Measurements from ENCODE around the gene MTAP.

Gene MTAP

GRCh38 chr9:21802418-21803000 lies at the start of gene MTAP:
Gene MTAP (plus strand): TSS chr9:21802636. CDS start chr9:21802749, 113 bp downstream.
- DNase-seq = peak in 55 of 56 donors; percentile 36 to 93 (median 83)

GRCh38 chr9:21753523-21753922 lies 48.9 kb upstream of the MTAP start:
- DNase-seq = no peak

- DNase-seq = no peak
Observed at GRCh38 chr9:21754741-21755140, 47.7 kb upstream of the MTAP start.

DNA sequence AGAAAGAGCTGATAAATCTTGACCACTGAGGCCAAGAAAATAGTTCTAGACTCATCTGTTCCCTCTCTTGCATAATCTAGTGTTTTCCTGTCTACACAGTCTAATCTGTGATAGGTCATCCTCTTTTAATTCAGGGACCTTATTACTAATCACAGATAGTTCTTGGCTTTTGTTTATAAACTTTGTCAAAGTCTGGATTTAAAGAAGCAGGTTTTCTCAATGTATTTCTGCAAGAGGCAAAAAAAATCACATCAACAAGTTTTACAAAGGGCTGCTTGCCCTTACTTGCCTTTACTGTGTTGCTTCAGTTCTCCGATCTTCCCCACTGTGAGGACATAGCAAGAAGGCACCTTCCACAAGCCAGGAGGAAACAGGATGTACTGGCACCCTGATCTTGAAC lies 43.9 kb upstream of the MTAP start:
- no peak for DNase-seq

DNA sequence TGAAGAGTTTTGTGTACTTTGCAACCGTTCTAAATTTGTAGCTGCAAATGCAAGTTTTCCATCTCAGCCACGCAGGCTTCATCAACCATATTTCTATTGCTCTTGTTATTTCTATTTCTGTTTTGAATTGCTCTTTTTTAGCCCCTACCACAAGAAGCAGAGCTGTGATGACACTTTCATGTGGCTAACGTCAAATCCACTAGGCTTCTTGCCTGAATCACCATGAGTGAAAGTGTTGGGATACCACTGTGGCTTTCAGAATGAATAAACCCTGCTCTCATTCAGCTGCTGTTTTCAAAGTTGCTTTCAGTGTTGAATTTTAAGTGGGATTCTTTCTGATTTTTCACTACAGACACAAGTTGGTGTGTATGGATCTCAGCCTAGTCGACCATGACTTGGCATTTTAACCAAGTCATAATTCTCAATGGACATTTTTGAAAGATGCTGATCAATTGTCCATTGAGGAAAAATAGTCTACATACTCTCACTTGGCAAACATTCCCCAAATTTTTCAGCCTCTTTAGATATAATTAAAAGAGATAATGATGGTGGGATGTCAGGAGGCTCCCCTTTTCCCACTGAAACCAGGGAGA lies 41.0 kb upstream of the MTAP start:
- DNase-seq = no peak

DNA sequence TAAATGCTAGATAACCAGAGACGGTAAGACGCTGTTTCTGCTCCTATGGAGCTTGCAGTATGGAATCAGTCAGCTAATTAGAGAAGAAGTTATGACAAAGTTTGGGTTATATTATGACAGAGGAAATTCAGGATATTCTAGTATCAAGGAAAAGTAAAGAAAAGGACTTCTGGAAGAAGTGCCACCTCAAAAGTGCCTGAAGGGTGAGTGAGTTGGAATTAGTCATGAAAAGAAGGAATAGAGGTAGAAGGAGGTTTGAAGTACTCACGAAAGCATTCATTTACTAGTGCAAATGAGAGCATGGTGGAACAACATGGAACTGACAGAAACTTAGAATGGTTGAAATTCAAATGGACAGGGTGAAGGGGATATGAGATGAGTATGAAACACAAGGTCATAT lies 40.4 kb upstream of the MTAP start:
- no peak for DNase-seq

GRCh38 chr9:21764846-21765245 lies 37.6 kb upstream of the MTAP start:
- no peak for DNase-seq

DNA sequence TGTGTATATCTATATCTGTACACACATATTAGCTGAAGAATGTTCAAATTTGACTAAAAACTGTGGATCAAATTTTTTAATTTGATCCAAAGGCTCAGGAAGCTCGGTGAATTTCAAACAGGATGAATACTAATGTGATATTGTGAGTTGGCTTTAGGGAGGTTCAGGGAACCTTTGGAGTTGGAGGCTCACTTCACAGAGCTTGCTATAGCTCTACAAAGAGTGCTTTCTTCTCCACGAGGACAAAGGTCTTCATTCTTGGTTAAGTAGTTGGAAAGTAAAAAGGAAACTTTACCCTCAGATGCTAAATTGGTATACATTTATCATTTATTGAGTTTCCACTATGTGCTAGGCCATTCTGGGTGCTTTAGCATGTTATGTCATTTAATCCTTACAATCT lies 36.3 kb upstream of the MTAP start:
- DNase-seq = no peak

DNA sequence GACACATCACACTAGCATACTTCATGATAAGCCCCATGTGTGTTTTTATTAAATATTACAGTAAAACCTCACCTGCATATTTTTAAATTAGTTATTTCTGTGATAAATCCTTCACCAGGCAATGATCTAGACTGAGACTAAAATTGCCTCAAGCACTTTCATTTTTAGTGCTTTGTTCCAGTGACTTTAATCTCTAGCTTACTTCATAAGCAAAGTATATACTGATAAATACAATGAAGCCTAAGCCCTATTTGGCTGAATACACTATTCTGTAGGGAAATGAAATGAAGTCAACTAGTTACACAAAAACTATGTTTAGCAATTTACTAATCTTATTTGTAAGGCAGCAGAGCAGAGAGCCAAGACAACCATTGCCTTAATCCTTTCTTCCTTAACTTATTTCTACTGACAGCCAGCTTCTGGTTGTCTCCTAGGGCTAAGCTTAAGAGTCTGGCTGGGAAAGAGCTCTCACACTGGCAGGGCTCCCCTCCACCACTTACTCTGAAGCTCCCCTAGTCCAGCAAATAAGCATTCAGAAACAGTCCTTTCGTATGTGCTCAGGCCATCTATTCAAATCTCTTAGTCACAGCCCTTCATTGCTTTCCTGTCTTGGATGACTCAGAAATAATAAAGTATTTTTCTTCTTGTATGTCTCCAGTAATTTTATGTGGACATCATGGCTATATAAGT lies 31.4 kb upstream of the MTAP start:
- no peak for DNase-seq

DNA sequence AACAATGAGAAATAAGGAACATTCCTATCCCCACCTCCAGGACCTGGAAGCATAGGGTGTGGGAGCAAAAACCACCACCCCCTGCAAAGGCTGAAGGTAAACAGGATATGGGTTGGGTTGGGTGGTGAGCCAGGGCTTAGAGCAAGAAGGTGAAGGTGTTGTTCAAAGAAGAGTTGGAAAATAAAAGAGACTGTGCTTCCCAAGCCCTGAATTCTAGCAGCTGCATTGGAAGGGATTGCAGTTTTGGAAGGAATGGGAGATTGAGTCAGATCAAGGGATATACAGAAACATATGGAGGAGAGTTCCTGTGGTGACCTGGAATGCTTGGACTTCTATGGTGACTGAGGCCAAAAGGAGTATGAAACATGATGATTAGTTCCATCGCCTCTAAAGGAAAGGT lies 24.7 kb upstream of the MTAP start:
- DNase-seq = no peak

GRCh38 chr9:21778304-21778703 lies 24.1 kb upstream of the MTAP start:
- DNase-seq = no peak

DNA sequence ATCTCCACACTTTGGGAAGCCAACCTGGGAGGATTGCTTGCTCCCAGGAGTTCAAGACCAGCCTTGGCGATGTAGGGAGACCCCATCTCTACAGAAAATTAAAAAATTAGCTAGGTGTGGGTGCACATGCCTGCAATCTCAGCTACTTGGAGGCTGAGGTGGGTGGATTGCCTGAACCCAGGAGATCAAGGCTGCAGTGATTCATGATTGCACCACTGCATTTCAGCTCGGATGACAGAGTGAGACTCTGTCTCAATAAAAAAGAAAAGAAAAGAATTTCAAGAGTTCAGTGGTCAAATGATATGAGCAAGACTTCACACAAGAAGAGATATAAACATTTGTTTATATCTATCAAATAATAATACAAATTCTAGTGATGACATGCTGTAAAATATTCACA lies 23.0 kb upstream of the MTAP start:
- DNase-seq = no peak

GRCh38 chr9:21781656-21782055 lies 20.8 kb upstream of the MTAP start:
- DNase-seq = no peak

DNA sequence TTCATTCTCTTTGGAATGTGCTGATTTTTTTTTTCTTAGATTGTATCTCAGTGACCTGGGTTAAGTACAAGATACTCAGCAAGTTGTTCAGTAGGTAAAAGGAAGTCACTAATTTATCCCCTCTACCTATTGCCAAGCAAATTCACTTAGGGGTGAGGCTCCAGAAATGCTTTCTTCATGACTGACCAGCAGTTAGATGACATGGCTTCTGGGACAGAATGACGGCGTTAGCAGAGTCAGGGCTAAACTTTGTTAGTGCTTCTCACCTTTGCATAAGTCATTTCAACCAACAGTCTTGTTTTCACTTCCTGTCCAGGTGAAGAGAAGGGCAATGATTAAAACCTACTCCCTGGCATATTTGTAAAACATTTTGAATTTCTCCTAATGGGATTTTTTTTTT lies 20.2 kb upstream of the MTAP start:
- no peak for DNase-seq

GRCh38 chr9:21788752-21789151 lies 13.7 kb upstream of the MTAP start:
- no peak for DNase-seq

DNA sequence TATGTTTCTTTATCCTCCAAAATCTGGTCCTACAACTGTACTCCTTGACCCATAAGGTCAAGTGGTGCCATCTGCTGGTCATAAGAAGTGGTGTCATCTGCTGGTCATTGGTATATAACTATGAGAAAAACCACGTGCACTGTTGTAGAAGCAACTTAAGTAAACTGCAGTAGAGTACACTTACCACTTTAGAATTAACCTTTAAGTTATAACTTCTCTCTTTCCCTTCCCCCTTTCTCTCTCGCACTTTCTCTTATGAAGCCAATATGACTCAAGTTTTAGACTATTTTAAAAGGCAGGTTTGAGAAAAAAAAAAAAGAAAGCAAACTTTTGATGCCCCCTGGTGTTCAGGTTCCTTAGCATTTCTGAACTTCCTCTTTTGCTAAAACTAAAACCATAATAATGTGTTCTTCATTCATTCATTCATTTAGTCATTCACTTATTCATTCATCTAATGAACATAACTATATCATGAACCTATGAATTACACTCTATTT lies 12.8 kb upstream of the MTAP start:
- peak in 24 of 56 donors; percentile 3 to 83 (median 33) for DNase-seq

DNA sequence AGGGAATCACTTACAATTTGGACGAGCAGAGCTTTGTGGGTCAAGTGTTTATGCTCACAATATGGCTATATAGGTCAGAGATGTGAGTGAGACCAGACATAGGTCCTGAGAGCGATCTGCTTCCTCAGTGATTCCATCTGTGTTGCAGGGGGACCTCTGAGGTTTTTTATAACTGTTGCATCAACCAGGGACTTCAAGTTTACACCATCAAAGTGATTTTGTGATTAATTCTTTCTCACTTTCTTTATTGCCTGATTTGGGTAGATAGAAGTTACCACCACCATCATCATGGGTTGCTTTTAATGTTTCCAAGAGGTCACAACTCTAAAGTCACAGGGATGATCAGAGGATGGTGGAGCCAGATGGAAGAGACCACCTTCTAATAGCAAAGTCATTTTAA lies 7.0 kb upstream of the MTAP start:
- no peak for DNase-seq

DNA sequence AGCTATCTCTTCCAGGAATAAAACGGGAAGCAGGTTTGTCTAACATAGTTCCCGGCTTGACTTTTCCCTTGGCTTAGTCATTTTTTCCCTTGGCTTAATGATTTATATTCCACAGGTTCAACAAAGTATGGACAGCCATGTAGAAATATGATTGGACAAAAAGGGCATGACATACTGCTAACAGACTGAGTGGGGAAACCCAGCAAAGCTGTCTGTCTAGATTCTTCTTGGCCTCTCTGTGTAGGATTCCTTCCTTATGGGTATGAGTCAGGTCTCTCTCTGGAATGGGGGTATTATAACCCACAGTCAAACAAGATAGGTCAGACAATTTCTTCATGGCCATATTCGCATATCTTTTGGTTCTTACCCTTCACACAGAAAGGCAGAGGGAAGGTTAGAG lies 5.7 kb upstream of the MTAP start:
- no peak for DNase-seq

DNA sequence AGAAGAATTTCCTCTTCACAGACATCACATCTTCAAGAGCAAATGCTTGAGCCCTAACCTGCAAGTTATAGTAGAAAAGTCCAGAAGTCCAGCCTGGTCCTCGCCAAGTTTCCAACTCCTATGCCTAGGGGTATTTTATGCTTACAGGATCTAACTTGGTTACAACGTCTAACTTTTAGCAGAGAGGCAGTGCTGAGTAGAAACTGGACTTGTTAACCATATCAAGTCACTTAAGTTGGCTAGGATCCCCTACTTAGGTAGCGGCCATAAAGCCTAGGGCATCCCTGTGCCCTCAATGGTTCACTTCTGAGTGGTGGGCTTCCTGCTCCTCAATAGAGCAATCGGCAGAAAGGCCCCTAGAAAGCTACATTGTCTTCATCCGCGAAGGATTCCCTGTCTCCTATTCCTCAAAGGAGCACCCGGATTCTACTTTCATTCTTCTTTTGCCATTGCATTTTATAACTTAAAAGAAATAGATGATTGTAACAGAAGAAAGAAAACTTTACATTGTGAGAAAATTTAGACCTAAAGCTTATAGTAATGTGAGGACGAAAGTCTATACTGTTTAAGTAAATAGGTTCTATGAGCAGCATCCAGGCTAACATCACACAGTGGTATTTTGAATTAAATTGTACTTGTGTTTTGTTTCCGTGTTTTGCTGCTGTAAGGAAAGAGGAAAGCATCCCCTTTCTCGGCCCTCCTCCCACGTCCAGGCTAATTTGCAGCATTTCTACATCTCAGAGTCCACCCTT lies 1.3 kb upstream of the MTAP start:
- DNase-seq = no peak

DNA sequence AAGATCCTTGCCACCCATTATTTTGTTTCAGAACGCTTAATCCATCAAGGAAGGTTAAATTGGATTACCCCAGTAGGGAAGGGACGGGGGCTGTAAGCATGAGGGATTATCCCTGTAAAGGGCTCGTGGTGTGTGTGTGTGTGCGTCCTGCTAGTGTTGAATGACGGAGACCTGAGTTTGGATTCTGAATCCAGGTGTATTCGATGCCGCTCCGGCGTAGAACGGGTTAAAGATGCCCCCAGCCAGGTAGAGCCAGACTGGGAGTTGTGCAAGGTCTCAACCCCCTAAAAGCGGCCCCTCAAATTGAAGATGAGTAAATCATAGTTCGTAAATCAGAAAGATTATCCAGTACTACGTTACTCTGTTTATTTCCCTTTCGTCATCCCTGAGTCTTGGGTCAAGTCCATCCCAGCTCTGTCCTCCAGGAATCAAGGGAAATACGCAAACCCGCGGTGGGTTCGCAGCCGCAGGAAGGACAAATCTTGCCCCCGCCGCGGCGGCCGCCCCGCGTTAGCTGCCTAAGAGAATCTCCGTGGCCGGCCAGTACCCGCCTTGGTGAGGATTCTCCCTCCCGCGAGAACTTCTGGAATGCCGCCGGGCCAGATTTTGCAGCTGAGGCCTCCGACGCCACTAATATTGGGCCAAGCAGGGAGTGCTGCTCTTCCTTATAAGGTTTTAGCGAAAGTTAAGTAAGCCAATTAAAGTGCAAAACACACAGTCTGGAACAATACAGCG lies 586 bp upstream of the MTAP start:
- peak in 42 of 56 donors; percentile 11 to 78 (median 47) for DNase-seq

GRCh38 chr9:21803649-21804048 lies 1.2 kb downstream of the MTAP start:
- no peak for DNase-seq
